ENCODE results near the gene EPHB1.

Gene EPHB1

GRCh38 chr3:134809427-134810051 lies 14.5 kb downstream of the EPHB1 start:
- no peak for DNase-seq (ENCODE audit: low spot score)

GRCh38 chr3:134810052-134810435 lies 15.0 kb downstream of the EPHB1 start:
- no peak for DNase-seq (ENCODE audit: low spot score)

- no peak for DNase-seq (ENCODE audit: low spot score)
These were observed 15.8 kb downstream of the EPHB1 start for GRCh38 chr3:134810850-134811249.

- DNase-seq (ENCODE audit: low spot score) = no peak
These were observed 18.6 kb downstream of the EPHB1 start for GRCh38 chr3:134813618-134814017.

GRCh38 chr3:134815519-134815918 lies 20.5 kb downstream of the EPHB1 start:
- no peak for DNase-seq (ENCODE audit: low spot score)

- DNase-seq (ENCODE audit: low spot score) = no peak
These were observed 21.6 kb downstream of the EPHB1 start for GRCh38 chr3:134816623-134817022.

- DNase-seq (ENCODE audit: low spot score) = no peak
These were observed 22.2 kb downstream of the EPHB1 start for GRCh38 chr3:134817297-134817696.

- no peak for DNase-seq (ENCODE audit: low spot score)
These were observed 25.9 kb downstream of the EPHB1 start for GRCh38 chr3:134820994-134821393.

- no peak for DNase-seq (ENCODE audit: low spot score)
These were observed 27.0 kb downstream of the EPHB1 start for GRCh38 chr3:134822090-134822489.

- DNase-seq (ENCODE audit: low spot score) = no peak
These were observed 28.6 kb downstream of the EPHB1 start for GRCh38 chr3:134823679-134824078.

- no peak for DNase-seq (ENCODE audit: low spot score)
These were observed 29.7 kb downstream of the EPHB1 start for GRCh38 chr3:134824791-134825190.

GRCh38 chr3:134827213-134827612 lies 32.2 kb downstream of the EPHB1 start:
- no peak for DNase-seq (ENCODE audit: low spot score)

- DNase-seq (ENCODE audit: low spot score) = no peak
These were observed 34.7 kb downstream of the EPHB1 start for GRCh38 chr3:134829721-134830120.

GRCh38 chr3:134832585-134832984 lies 37.5 kb downstream of the EPHB1 start:
- no peak for DNase-seq (ENCODE audit: low spot score)

GRCh38 chr3:134833453-134834163 lies 38.5 kb downstream of the EPHB1 start:
- no peak for DNase-seq (ENCODE audit: low spot score)

- DNase-seq (ENCODE audit: low spot score) = no peak
These were observed 41.9 kb downstream of the EPHB1 start for GRCh38 chr3:134836921-134837320.

- no peak for DNase-seq (ENCODE audit: low spot score)
These were observed 43.5 kb downstream of the EPHB1 start for GRCh38 chr3:134838599-134838998.

- DNase-seq (ENCODE audit: low spot score) = no peak
These were observed 44.4 kb downstream of the EPHB1 start for GRCh38 chr3:134839422-134839821.

GRCh38 chr3:134839990-134840389 lies 44.9 kb downstream of the EPHB1 start:
- DNase-seq (ENCODE audit: low spot score) = no peak

- peak; percentile 8 for DNase-seq (ENCODE audit: low spot score)
These were observed 45.4 kb downstream of the EPHB1 start for GRCh38 chr3:134840459-134840858.

- no peak for DNase-seq (ENCODE audit: low spot score)
These were observed 51.0 kb downstream of the EPHB1 start for GRCh38 chr3:134846084-134846483.

- DNase-seq (ENCODE audit: low spot score) = no peak
These were observed 51.9 kb downstream of the EPHB1 start for GRCh38 chr3:134846911-134847317.

GRCh38 chr3:134847349-134847748 lies 52.3 kb downstream of the EPHB1 start:
- DNase-seq (ENCODE audit: low spot score) = no peak

- no peak for DNase-seq (ENCODE audit: low spot score)
These were observed 54.5 kb downstream of the EPHB1 start for GRCh38 chr3:134849561-134849960.

All from left forelimb (tissue), 1 donor.